GM12878 (cell line): ENCODE data around the gene ECI1. TPM values are rescaled to one million over a fixed set of nuclear protein-coding genes. Genes with fewer than 3 reads are reported as not detected.

Experiments used
- ATAC-seq: fragments of 200-7000 bp; cut with Tn5 transposase; 3 replicates; pipeline ENCODE4 v1.9.1; 2020; ENCODE audit warnings: mild to moderate bottlenecking, moderate library complexity
- BruUV-seq: library from RNA; stranded (reverse); fragments of 400-500 nt; replicated peaks from 2 replicates; lab custom pipeline; 2021; lab: Mats Ljungman, UMichigan
- CTCF ChIA-PET: fragments of 300-600 bp; sonication (Branson Sonifier 250); formaldehyde crosslinking; extraction: SDS; loops from one replicate; lab custom pipeline; 2021; ENCODE audit warnings: inconsistent platforms; lab: Yijun Ruan, JAX
- POLR2A ChIA-PET: fragments of 350-600 bp; formaldehyde crosslinking; extraction: SDS; loops from one replicate; lab custom pipeline; 2021; ENCODE audit warnings: inconsistent platforms; lab: Charles Lee
- RAD21 ChIA-PET: fragments of 300-600 bp; sonication (Branson Sonifier 250); formaldehyde crosslinking; loops from one replicate; lab custom pipeline; 2023; ENCODE audit warnings: antibody characterized with exemption; ENCODE audit not compliant: unreplicated experiment; lab: Charles Lee
- SMC1A ChIA-PET: fragments of 300-600 bp; sonication (Branson Sonifier 250); formaldehyde crosslinking; loops from one replicate; lab custom pipeline; 2023; ENCODE audit not compliant: unreplicated experiment, uncharacterized antibody; lab: Charles Lee
- DNase-seq: peaks from one replicate; pipeline ENCODE4 v3.0.0-alpha.2; 2011; ENCODE audit warnings: low read depth, low spot score
- FAIRE-seq: peaks from 3 replicates; lab custom pipeline; 2011; peaks lifted over from hg19 to GRCh38; lab: Jason Lieb, UNC
- H2AFZ ChIP-seq: 2 replicates; pipeline ENCODE4 v1.6.0; 2011; ENCODE audit warnings: low read depth, low read length, control low read depth; ENCODE audit not compliant: control insufficient read depth
- H3K27ac ChIP-seq: 2 replicates; pipeline ENCODE4 v1.5.1; 2011; ENCODE audit warnings: control low read depth; ENCODE audit not compliant: control insufficient read depth, insufficient read depth
- H3K27me3 ChIP-seq, 2 experiments: replicated peaks in 1 of 2; 2 replicates each; pipeline versions ENCODE4 v1.6.0 to v1.6.1; 2011; ENCODE audit warnings: low read length in 1 of 2; ENCODE audit not compliant: control insufficient read depth in 2 of 2, insufficient read depth in 2 of 2
- H3K36me3 ChIP-seq, 2 experiments: 2 replicates each; pipeline ENCODE4 v1.5.1; 2011; ENCODE audit warnings: low read length in 1 of 2; ENCODE audit not compliant: control insufficient read depth in 2 of 2, insufficient read depth in 2 of 2
- H3K4me1 ChIP-seq: 2 replicates; pipeline ENCODE4 v1.6.1; 2011; ENCODE audit warnings: mild to moderate bottlenecking, low read length, moderate library complexity, mixed read lengths; ENCODE audit not compliant: control insufficient read depth, insufficient read depth
- H3K4me2 ChIP-seq: 2 replicates; pipeline ENCODE4 v1.6.0; 2011; ENCODE audit warnings: control low read depth; ENCODE audit not compliant: control insufficient read depth, insufficient read depth
- H3K4me3 ChIP-seq: fragments of 200-600 bp; sonication (generic); 2 replicates; pipeline ENCODE4 v1.5.1; 2016
- H3K79me2 ChIP-seq: 2 replicates; pipeline ENCODE4 v1.6.0; 2011; ENCODE audit warnings: low read length; ENCODE audit not compliant: control insufficient read depth, insufficient read depth
- H3K9ac ChIP-seq: 2 replicates; pipeline ENCODE4 v1.8.0; 2011; ENCODE audit warnings: low read length, control low read depth, mixed read lengths; ENCODE audit not compliant: control insufficient read depth, insufficient read depth
- H3K9me3 ChIP-seq: replicated peaks from 3 replicates; pipeline ENCODE4 v1.5.1; 2011; ENCODE audit warnings: mild to moderate bottlenecking, low read length; ENCODE audit not compliant: control insufficient read depth, insufficient read depth
- H4K20me1 ChIP-seq: 2 replicates; pipeline ENCODE4 v1.6.0; 2011; ENCODE audit not compliant: control insufficient read depth, insufficient read depth
- BMI1 ChIP-seq: fragments of 450-650 bp; IDR thresholded peaks from 2 replicates; pipeline ENCODE4 v1.6.1; 2016; ENCODE audit warnings: mild to moderate bottlenecking, moderate library complexity, borderline replicate concordance
- CBX5 ChIP-seq: sonication (generic); IDR thresholded peaks from 2 replicates; pipeline ENCODE4 v1.6.1; 2016; ENCODE audit warnings: low read depth, moderate library complexity, mild to moderate bottlenecking, inconsistent platforms
- FOS ChIP-seq: IDR thresholded peaks from 3 replicates; pipeline ENCODE4 v1.6.1; 2011; ENCODE audit warnings: borderline replicate concordance; ENCODE audit not compliant: insufficient read length; ENCODE audit errors: extremely low read depth
- MEF2A ChIP-seq: IDR thresholded peaks from 2 replicates; pipeline ENCODE4 v1.6.1; 2011; ENCODE audit warnings: low read depth, mild to moderate bottlenecking, low read length, moderate library complexity; ENCODE audit not compliant: insufficient read depth
- NBN ChIP-seq: fragments of 450-650 bp; IDR thresholded peaks from 2 replicates; pipeline ENCODE4 v1.6.1; 2016
- NFXL1 ChIP-seq: fragments of 450-650 bp; IDR thresholded peaks from 2 replicates; pipeline ENCODE4 v1.6.1; 2017; ENCODE audit warnings: antibody characterized with exemption, mild to moderate bottlenecking, borderline replicate concordance
- NR2C2 ChIP-seq: IDR thresholded peaks from 2 replicates; pipeline ENCODE4 v1.6.1; 2011; ENCODE audit warnings: borderline replicate concordance, low read depth; ENCODE audit not compliant: control insufficient read depth, insufficient read length
- NR2F1 ChIP-seq: fragments of 450-650 bp; conservative IDR thresholded peaks from 2 replicates; pipeline ENCODE4 v1.6.1; 2017; ENCODE audit warnings: mild to moderate bottlenecking
- RBBP5 ChIP-seq: fragments of 200-600 bp; sonication (generic); conservative IDR thresholded peaks from 2 replicates; pipeline ENCODE4 v1.6.1; 2016
- SP1 ChIP-seq: IDR thresholded peaks from one replicate; pipeline ENCODE4 v1.6.1; 2011; ENCODE audit warnings: low read depth, low read length
- SRF ChIP-seq, 2 experiments: IDR thresholded peaks; 2 replicates each; pipeline ENCODE4 v1.6.1; 2011; ENCODE audit warnings: low read depth in 2 of 2, low read length in 2 of 2, mild to moderate bottlenecking in 1 of 2, moderate library complexity in 1 of 2
- WGBS: methylation state at CpG from one replicate; pipeline ENCODE4 v1.1.6; 2016; ENCODE audit warnings: low lambda C conversion rate; ENCODE audit not compliant: insufficient replicate concordance, insufficient coverage; ENCODE audit errors: missing lambda C conversion rate; 5-methylcytosine and 5-hydroxymethylcytosine counted together
- in situ Hi-C: fragments of 300-500 bp; cut with MboI; formaldehyde crosslinking; loops from 9 replicates; pipeline ENCODE4 v1.14.3; 2018; ENCODE audit warnings: mixed read lengths
- intact Hi-C: fragments of 100-400 bp; cut with micrococcal nuclease; formaldehyde crosslinking; loops from one replicate; pipeline ENCODE4 v1.14.2; 2022; ENCODE audit not compliant: unreplicated experiment
- polyA plus RNA-seq, 11 experiments: library from polyadenylated mRNA; depleted of rRNA in 4 of 11; unstranded in 6 of 11; stranded (reverse) in 5 of 11; fragments of >200 nt; fragmentation: Nextera tagmentation in 4 of 11; fragmentation: Illumina TruSeq in 1 of 11; extraction: Ambion mirVana in 4 of 11; extraction: Trizol in 1 of 11; gene quantifications; 1 replicate in 1 of 11; 2 replicates in 10 of 11; pipeline versions ENCODE4 v1.2.1 to v1.2.3, GENCODE V29; 2011 to 2016; ENCODE audit warnings: inconsistent platforms in 2 of 11, missing spikeins in 2 of 11, low read depth in 1 of 11
- total RNA-seq, 4 experiments: library from RNA; depleted of rRNA in 3 of 4; stranded (reverse); fragments of >200 nt in 3 of 4; fragmentation: Illumina TruSeq in 1 of 4; extraction: Trizol in 1 of 4; gene quantifications; 2 replicates each; pipeline versions ENCODE4 v1.2.1 to v1.2.3, GENCODE V29; 2013 to 2021
- TF ChIP-seq, protein P1 (sequence below): fragments of 450-650 bp; formaldehyde crosslinking; IDR thresholded peaks from 2 replicates; pipeline ENCODE4 v1.4.0; 2022; ENCODE audit warnings: mild to moderate bottlenecking, moderate library complexity

ECI1 gene
- total and polyA plus RNA-seq, 10 of the 15 experiments (the other 5 are each of a cell fraction or from before 2014, with no cell fraction given) = 2.2 to 82.1 (median 24.8) TPM

DNA sequence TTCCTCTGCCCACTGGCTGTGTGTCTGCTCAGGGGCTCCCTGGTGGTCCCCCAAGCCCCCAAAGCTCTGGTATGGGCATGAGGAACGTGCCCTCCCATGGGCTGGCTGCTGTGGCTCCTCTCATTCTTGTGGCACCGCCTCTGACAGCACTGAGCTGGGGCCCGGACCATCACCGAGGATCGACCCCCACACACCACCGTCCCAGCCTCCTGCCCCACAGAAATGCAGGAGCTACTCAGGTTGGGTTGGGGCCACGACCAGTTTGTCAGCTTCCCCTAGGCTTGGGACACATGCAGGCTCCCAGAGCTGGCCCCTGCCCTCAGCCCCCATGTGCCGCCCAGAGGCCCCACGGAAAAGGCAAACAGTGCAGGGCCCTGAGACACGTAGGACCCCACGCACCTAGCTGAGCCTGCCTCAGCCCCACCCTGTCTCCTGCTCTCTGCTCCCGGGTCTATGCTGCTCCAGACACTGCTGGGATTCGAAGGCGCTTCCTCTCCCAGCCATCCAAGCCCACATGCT, 51.7 kb downstream of the ECI1 start (continued):
- TF ChIP-seq NBN = no peak

DNA sequence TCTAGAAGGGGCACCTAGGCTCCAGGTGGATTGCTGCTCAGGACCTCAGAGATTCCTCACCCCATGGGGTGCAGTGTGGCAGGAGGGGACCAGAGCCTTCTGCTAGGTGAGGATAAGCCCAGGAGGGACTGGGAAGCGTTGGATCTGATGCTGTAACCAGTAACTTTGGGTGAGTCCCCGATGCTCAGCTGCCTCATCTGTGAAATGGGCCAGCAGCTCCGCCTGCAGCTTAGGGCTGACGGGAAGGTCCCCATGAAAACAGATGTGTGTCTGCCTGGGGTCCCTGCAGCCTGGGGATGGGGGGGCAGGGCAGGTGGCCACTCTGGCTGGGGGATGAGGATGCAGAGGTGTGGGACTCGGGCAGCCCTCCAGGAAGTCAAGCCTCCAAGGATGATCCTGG, 52.3 kb downstream of the ECI1 start:
- no peak overlapping the region for H3K27ac ChIP-seq
- TF ChIP-seq BMI1 (no peak), SRF (IDR thresholded peaks at IDR 0.05; ENCODE audit: low read depth in 2 of 2, low read length in 2 of 2) (no peak), NR2C2 (no peak), MEF2A (no peak), FOS (no peak), NR2F1 (no peak), RBBP5 (no peak), NFXL1 (no peak), SP1 (no peak), CBX5 (no peak)
- TF ChIP-seq, protein P1, sequence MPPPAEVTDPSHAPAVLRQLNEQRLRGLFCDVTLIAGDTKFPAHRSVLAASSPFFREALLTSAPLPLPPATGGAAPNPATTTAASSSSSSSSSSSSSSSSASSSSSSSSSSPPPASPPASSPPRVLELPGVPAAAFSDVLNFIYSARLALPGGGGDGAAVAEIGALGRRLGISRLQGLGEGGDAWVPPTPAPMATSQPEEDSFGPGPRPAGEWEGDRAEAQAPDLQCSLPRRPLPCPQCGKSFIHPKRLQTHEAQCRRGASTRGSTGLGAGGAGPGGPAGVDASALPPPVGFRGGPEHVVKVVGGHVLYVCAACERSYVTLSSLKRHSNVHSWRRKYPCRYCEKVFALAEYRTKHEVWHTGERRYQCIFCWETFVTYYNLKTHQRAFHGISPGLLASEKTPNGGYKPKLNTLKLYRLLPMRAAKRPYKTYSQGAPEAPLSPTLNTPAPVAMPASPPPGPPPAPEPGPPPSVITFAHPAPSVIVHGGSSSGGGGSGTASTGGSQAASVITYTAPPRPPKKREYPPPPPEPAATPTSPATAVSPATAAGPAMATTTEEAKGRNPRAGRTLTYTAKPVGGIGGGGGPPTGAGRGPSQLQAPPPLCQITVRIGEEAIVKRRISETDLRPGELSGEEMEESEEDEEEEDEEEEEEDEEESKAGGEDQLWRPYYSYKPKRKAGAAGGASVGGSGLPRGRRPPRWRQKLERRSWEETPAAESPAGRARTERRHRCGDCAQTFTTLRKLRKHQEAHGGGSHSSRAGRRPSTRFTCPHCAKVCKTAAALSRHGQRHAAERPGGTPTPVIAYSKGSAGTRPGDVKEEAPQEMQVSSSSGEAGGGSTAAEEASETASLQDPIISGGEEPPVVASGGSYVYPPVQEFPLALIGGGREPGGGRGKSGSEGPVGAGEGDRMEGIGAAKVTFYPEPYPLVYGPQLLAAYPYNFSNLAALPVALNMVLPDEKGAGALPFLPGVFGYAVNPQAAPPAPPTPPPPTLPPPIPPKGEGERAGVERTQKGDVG (CRISPR knock-in tag) = no peak
- TF ChIP-seq, all 136 proteins: peak for 0
- no peak for FAIRE-seq
- H3K36me3 ChIP-seq = no peaks in the 10 kb centered on the region
- H4K20me1 ChIP-seq = no peaks in the 10 kb centered on the region
- H3K9me3 ChIP-seq = no peaks in the 10 kb centered on the region
- ChIA-PET CTCF (interaction anchor here (0.6 kb wide), 1 partner anchor 197 kb away, joined by 3 read pairs; no protein-coding TSS in a partner anchor), RAD21 (no interaction called here), SMC1A (interaction anchor here (1.1 kb wide), 1 partner anchor 54 kb away, joined by 4 read pairs; no protein-coding TSS in a partner anchor), POLR2A (no interaction called here)
- H3K79me2 ChIP-seq = no peaks in the 10 kb centered on the region
- no peak overlapping the region for H2AFZ ChIP-seq
- no peak for ATAC-seq
- no peak overlapping the region for H3K9ac ChIP-seq
- WGBS = 36% methylated on average over 5 of the region's 5 CpGs
- H3K27me3 ChIP-seq = peaks cover 12 to 15% of the 10 kb centered on the region in 2 experiments
- in situ Hi-C loops (no loop called here), intact Hi-C loops (no loop called here)
- H3K4me1 ChIP-seq = no peaks in the 10 kb centered on the region; the same call in 1 of the 2 replicates
- DNase-seq = no peak
- H3K4me2 ChIP-seq = no peak overlapping the region
- no peak overlapping the region for H3K4me3 ChIP-seq
- no TSS peak for BruUV-seq
